Activated T-cell treated with anti-CD3 and anti-CD28 coated beads, Interleukin-2, amount 50 U/mL, for 4 hours (primary cell): ENCODE measurements around the gene AKT1S1. TPM values are rescaled to one million over a fixed set of nuclear protein-coding genes. Genes with fewer than 3 reads are reported as not detected.

Experiments
- ATAC-seq, 2 donors: fragments of 200-7000 bp; cut with Tn5 transposase; one replicate each; pipeline ENCODE4 v1.10.0; 2021
- DNase-seq: peaks from one replicate; pipeline ENCODE4 v3.0.0-alpha.2; 2020
- H3K27me3 Mint-ChIP-seq: one replicate; pipeline ENCODE4 v1.8.0; 2021; ENCODE audit warnings: low read depth, mixed read lengths
- H3K36me3 Mint-ChIP-seq: one replicate; pipeline ENCODE4 v1.8.0; 2022; ENCODE audit warnings: mixed read lengths; ENCODE audit not compliant: insufficient read depth
- H3K4me1 Mint-ChIP-seq: one replicate; pipeline ENCODE4 v1.8.0; 2021; ENCODE audit warnings: low read depth, mixed read lengths
- H3K4me3 Mint-ChIP-seq: one replicate; pipeline ENCODE4 v1.8.0; 2021; ENCODE audit warnings: mild to moderate bottlenecking, moderate library complexity, mixed read lengths
- H3K9me3 Mint-ChIP-seq: one replicate; pipeline ENCODE4 v1.8.0; 2021; ENCODE audit warnings: mixed read lengths
- total RNA-seq, 3 donors: library from RNA; stranded (reverse); gene quantifications; one replicate each; pipeline ENCODE4 v1.2.1, GENCODE V29; 2021

Gene AKT1S1
- total RNA-seq, 3 donors from 2014 or later: 25.3 to 31.6 (median 28.0) TPM

DNA sequence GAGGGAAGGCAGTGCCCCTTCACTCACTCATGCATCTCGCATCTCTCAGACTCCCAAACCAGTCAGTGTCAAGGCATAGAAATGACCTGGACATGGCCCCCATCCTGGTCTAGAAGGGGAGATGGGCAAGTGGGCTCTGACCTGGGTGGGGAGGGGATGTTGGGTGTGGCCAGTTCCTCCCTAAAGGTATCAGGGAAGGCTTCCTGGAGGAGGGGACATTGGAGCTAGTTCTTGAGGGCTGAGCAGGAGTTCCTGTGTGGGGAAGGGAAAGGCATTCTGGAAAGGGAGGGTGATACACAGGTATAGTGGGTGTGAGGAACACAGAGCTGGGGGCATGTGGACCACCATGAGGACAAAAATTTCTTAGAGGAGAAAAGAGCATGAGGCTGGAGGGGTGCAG is 15.6 kb upstream of the AKT1S1 start:
- Mint-ChIP-seq H3K36me3 (no peaks in the 10 kb centered on the region), H3K4me1 (peaks cover 41% of the 10 kb centered on the region), H3K4me3 (peak overlapping the region; percentile 33), H3K9me3 (no peaks in the 10 kb centered on the region), H3K27me3 (no peaks in the 10 kb centered on the region)
- no peak for DNase-seq
- ATAC-seq: no peak

DNA sequence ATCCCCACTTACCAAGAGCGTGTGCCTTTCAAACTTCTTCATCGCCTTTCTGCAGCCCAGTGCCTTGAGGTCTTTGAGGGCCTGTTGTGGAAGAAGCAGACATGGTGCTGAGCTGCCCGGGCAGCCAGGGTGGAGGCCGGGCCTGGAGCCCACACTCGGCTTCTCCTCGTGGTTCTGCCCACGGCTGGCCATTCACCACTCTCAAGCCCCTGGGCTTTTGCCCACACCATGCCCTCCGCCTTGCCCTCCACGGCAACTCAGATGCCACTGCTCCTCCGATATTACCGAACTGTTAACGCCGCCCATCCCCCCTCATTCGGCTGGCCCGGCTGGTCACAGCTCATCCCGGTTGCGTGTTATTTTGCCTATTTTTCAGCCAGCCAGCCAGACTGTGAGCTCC is 14.2 kb upstream of the AKT1S1 start:
- DNase-seq: no peak
- Mint-ChIP-seq H3K9me3 (no peaks in the 10 kb centered on the region), H3K4me3 (peak overlapping the region; percentile 33), H3K4me1 (peaks cover 27% of the 10 kb centered on the region), H3K36me3 (peaks cover 2% of the 10 kb centered on the region), H3K27me3 (no peaks in the 10 kb centered on the region)
- ATAC-seq: no peak

DNA sequence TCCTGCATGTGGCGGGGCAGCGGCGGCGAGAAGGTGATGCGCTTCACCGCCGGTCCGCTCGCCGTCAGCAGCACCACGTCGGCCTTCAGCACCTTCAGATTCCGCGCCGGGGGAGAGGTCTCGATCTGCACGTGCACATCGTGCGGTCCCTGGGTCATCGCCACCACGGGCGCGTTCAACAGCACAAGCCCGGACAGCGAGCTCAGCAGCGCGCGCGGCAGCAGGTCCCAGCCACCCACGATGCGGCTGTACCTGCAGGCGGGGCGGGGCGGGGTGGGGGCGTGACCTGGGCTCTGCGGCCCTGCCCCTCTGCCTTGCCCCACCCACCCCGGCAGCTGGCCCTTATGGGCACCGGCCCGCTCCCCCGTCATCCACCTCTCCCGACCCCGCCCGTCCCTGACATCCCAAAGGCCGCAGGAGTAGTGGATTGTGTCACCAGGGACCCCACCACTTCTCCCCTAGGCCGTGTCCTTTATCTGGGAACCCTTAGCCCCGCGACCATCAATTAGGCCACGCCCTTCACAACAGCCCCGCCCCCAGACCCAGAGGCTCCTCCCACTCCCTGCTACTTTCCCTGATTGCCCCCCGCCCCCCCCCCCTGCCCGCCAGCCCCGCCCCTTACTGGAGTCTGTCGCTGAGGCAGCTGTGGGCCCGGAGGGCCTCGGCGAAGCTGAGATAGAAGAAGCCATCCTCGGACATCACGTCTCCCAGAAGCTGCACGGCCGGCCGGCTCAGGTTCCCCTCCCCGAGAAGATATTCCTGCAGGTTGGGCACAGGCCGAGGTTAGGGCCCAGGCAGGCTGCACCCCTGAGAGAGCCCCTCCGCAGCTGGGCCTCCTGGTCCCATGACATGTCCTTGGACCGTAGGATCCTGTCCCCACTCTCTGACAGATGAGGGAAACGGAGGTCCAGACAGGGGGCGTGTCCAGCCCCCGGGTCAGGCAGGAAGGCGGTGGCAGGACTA is 13.5 kb upstream of the AKT1S1 start:
- H3K4me3 Mint-ChIP-seq: peak overlapping the region; percentile 75
- H3K9me3 Mint-ChIP-seq: no peaks in the 10 kb centered on the region
- H3K4me1 Mint-ChIP-seq: peaks cover 20% of the 10 kb centered on the region
- H3K36me3 Mint-ChIP-seq: peaks cover 5% of the 10 kb centered on the region
- H3K27me3 Mint-ChIP-seq: no peaks in the 10 kb centered on the region
- ATAC-seq (peak; percentile 76 to 78), DNase-seq (peak; percentile 70)

DNA sequence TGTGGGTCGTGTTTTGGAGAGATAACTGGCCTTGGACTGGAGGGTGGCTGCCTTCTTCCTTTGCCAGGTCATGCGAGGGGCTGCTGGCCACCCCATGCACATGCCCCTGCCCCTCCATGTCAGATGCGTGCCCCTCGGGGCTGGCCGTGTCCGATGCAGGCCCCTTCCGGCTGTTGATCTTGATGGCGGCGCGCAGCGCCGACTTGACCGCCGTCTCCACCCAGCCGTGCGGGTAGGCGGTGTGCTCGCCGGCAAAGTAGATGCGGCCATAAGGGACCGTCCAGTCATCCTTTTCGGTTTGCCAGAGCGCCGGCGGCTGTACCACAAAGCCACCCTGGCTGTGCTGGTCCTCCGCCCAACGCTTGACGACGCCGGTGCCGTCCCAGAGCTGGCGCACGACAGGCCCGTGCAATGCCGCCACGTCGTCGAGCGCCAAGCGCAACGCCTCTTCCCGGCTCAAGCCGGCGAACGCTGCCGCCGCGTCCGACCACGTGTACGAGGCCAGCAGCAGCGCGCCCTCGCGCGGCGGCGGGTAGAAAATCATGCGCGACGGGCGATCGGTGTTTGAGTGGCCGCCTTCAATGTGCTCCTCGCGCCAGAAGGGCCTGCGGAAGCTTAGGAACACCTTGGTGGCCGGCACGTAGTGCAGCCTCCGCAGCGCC is 12.7 kb upstream of the AKT1S1 start:
- peak overlapping the region; percentile 75 for H3K4me3 Mint-ChIP-seq

DNA sequence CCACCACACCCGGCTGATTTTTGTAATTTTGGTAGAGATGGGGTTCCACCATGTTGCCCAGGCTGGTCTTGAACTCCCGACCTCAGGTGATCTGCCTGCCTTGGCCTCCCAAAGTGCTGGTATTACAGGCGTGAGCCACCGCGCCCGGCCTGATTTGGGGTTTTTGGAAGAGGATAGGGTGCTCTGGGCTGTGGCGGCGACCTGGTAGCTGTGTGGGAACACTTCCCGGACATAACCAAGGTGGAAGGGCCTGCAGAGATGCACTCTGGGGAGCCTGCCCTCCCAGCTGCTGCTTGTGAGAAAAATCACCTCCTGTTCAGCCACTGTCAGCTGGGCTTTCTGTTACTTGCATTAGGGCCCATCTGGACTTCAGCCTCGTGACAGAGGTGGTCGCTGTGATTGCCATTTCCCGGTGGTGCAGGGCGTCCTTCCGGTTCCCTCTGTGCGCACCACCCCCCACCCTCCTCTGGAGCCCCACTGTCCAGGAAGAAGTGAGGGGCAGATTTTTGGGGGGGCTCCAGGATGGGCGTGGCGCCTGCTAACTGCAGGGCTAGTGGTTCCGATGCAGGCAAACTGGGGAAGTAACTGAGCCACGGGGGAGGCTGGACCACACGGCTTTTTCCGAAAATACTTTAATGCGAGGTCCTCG is 12.0 kb upstream of the AKT1S1 start:
- H3K36me3 Mint-ChIP-seq: peaks cover 15% of the 10 kb centered on the region
- peaks cover 16% of the 10 kb centered on the region for H3K4me1 Mint-ChIP-seq
- H3K27me3 Mint-ChIP-seq: no peaks in the 10 kb centered on the region
- no peak for DNase-seq
- H3K4me3 Mint-ChIP-seq: no peak overlapping the region
- no peaks in the 10 kb centered on the region for H3K9me3 Mint-ChIP-seq
- no peak for ATAC-seq

More for the DNA sequence above, 12.7 kb upstream of the AKT1S1 start:
- peak; percentile 75 to 76 for ATAC-seq
- H3K36me3 Mint-ChIP-seq: peaks cover 10% of the 10 kb centered on the region
- no peaks in the 10 kb centered on the region for H3K27me3 Mint-ChIP-seq
- peaks cover 16% of the 10 kb centered on the region for H3K4me1 Mint-ChIP-seq
- DNase-seq: peak; percentile 71
- H3K9me3 Mint-ChIP-seq: no peaks in the 10 kb centered on the region

DNA sequence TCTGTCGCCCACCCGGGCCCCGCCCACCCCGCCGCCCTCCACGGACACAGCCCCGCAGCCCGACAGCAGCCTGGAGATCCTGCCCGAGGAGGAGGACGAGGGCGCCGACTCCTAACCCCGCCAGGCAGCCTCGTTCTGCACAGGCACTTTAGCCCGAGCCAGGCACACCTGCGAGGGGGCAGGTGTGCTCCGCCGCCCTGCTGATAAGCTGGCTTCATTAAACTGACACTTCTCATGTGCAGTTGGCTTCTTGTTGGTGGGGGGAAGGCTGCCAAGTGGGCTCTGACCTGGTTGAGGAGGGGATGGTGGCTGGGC is 11.3 kb upstream of the AKT1S1 start:
- ATAC-seq (no peak), DNase-seq (no peak)
- Mint-ChIP-seq H3K4me1 (peaks cover 12% of the 10 kb centered on the region), H3K36me3 (peaks cover 17% of the 10 kb centered on the region), H3K4me3 (no peak overlapping the region), H3K27me3 (no peaks in the 10 kb centered on the region), H3K9me3 (no peaks in the 10 kb centered on the region)

DNA sequence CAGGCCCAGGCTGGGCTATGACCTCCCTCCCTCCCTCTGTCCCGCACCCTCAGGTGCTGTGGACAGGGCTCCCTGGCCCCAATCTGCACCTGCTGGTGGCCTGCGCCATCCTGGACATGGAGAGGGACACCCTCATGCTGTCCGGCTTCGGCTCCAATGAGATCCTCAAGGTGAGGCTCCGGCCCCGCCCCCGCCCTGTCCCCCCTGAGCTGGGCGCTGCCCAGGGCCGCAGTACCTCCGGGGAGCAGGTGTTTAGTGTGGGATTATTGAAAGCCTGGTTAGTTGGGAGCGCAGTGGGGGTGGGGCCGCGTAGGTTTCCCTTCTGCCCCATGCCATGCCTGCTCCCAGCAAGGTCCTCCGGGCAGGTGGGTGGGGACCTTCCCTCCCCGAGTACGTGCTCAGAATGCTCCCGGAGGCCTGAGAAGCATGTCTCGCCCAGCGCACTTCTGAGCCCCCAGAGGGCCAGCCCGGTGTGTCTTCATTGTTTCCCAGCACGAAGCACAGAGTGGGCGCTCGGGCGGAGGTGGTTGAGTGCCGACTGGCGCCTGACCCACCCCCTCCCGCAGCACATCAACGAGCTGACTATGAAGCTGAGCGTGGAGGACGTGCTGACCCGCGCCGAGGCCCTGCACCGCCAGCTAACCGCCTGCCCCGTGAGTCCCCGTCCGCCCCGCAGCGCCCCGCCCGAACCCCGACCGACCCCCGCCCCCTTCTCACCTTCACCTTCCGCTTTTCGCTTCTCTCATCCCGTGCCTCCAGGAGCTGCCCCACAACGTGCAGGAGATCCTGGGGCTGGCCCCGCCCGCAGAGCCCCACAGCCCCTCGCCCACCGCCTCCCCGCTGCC is 10.7 kb upstream of the AKT1S1 start:
- ATAC-seq (no peak), DNase-seq (no peak)
- H3K4me3 Mint-ChIP-seq: no peak overlapping the region
- no peaks in the 10 kb centered on the region for H3K9me3 Mint-ChIP-seq
- H3K4me1 Mint-ChIP-seq: peaks cover 9% of the 10 kb centered on the region
- H3K27me3 Mint-ChIP-seq: no peaks in the 10 kb centered on the region
- peaks cover 21% of the 10 kb centered on the region for H3K36me3 Mint-ChIP-seq

DNA sequence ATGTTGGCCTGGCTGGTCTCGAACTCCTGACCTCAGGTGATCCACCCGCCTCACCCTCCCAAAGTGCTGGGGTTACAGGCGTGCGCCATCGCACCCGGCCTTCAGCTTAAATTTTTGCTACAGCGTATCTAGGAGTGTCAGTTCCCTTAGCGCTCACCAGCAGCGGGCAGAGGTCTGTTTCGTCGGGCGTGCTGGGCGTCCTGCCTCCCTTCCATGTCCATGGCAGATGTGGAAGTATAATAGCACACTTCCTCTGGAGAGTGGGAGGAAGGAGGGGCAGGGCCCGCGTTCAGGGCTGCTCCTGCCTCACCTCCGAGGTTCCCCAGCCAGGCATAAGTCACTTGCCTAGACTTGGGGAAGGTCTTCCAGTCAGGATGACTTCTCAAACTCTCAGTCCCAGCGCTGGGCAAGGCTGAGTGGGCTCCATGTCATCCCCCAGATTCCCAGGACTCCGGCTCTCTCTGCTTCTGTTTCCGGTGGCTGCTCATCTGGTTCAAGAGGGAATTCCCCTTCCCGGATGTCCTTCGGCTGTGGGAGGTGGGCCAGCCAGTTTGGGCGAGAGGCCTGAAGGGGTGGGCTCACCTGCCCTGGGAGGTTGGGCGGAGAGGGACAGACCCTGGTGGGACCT is 10.0 kb upstream of the AKT1S1 start:
- Mint-ChIP-seq H3K36me3 (peaks cover 24% of the 10 kb centered on the region), H3K9me3 (no peaks in the 10 kb centered on the region), H3K27me3 (no peaks in the 10 kb centered on the region), H3K4me3 (no peak overlapping the region), H3K4me1 (peaks cover 7% of the 10 kb centered on the region)
- no peak for DNase-seq
- ATAC-seq: no peak

DNA sequence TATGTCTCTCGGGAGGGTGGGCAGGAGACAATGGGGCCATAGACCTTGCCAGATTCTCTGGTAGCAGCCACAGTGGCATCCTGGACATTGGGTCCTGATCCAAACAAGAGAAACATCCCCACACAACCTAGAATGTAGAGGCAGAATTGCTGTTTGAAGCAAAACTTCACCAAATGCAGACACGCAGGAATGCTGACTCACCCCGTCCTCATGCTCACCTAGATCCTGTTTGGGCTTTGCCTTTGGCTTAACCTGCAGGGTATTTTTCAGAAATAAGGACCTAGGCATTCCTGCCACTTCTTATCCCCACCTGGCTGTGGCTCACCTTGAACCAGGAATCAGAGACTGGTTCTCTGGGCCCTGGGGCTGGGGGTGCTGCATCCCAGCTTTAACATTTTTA is 7.6 kb upstream of the AKT1S1 start:
- no peak overlapping the region for H3K4me3 Mint-ChIP-seq
- ATAC-seq: no peak
- H3K36me3 Mint-ChIP-seq: peaks cover 30% of the 10 kb centered on the region
- H3K4me1 Mint-ChIP-seq: no peaks in the 10 kb centered on the region
- no peaks in the 10 kb centered on the region for H3K27me3 Mint-ChIP-seq
- no peak for DNase-seq
- H3K9me3 Mint-ChIP-seq: no peaks in the 10 kb centered on the region

DNA sequence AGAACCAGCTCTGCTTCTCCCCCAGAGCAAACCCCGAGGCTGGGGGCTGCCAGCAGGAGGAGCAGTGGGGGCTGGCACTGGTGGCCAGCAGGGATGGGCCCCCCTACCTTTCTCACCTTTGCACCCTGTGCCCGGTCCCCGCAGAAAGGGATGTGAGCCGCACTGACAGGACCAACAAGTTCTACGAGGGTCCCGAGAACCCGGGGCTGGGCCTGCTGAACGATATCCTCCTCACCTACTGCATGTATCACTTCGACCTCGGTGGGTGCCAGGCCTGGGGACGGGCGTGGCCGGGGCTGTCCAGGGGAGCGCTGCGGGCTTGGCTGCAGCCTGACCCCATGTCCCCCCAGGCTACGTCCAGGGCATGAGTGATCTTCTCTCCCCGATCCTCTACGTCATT is 7.0 kb upstream of the AKT1S1 start:
- Mint-ChIP-seq H3K4me3 (no peak overlapping the region), H3K9me3 (no peaks in the 10 kb centered on the region), H3K4me1 (peaks cover 2% of the 10 kb centered on the region), H3K36me3 (peaks cover 30% of the 10 kb centered on the region), H3K27me3 (no peaks in the 10 kb centered on the region)
- ATAC-seq: no peak
- no peak for DNase-seq

DNA sequence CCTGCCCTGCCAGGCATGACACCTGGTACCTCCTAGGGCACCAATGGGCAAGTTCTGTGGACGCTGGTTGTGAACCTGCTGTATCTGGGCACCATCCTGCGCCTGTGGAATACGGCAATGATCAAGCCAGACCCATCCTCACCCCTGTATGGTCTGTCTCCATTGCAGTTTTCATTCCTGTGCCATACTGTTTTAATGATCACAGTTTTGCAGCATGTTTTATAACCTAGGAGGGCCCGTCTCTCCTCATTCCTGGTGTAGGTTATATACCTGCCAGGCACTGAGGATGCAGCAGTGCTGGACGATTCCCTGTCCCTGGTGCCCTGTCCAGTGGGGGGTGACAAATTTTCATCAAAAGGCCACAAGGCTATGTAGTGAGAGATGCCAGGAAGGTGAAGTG is 5.9 kb upstream of the AKT1S1 start:
- no peak for DNase-seq
- Mint-ChIP-seq H3K4me3 (no peak overlapping the region), H3K4me1 (peaks cover 12% of the 10 kb centered on the region), H3K36me3 (peaks cover 30% of the 10 kb centered on the region), H3K27me3 (no peaks in the 10 kb centered on the region), H3K9me3 (no peaks in the 10 kb centered on the region)
- ATAC-seq: no peak

DNA sequence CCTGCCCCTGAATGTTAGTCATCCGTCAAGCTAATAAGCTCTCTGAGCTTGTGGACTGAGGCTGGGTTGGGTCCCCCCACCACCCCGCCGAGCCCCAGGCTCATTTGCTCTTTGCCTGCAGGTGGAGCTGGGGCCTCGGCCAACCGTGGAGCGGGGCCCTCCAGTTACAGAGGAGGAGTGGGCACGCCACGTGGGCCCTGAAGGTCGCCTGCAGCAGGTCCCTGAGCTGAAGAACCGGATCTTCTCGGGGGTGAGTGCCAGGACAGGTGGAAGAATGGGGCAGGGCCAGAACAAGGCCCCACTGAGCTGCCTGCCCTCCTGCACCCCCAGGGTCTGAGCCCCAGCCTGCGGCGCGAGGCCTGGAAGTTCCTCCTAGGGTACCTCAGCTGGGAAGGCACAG is 5.5 kb upstream of the AKT1S1 start:
- DNase-seq: no peak
- H3K4me3 Mint-ChIP-seq: no peak overlapping the region
- no peaks in the 10 kb centered on the region for H3K9me3 Mint-ChIP-seq
- H3K4me1 Mint-ChIP-seq: peaks cover 14% of the 10 kb centered on the region
- no peak for ATAC-seq
- no peaks in the 10 kb centered on the region for H3K27me3 Mint-ChIP-seq
- H3K36me3 Mint-ChIP-seq: peaks cover 32% of the 10 kb centered on the region

DNA sequence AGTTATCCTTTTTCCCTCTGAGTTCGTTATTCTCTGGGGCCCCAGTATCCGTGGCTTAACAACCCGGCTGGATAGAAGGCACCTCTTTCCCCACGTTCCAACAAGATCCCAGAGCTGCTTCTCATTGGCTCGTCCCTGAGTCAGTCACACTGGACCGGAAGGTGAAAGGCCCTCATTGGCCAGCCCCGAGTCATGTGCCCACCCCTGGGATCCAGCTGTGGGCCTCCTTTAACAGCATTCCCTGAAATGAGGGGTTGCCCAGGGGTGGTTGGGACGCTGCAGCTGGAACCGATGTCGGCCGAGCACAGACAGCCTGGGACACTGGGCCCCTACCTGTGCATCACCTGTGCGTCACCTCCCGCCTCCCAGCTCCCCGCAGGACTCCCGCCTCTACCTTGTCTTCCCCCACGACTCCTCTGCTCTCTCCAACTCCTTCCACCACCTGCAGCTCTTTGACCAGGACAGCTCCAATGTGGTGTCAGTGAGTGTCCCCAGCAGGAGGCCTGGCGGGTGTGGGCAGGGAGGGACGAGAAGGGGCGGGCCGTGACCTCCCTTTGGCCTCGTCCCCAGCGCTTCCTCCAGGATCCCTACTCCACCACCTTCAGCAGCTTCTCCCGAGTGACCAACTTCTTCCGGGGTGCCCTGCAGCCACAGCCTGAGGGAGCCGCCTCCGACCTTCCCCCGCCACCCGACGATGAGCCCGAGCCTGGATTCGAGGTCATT is 4.7 kb upstream of the AKT1S1 start:
- H3K9me3 Mint-ChIP-seq: no peaks in the 10 kb centered on the region
- H3K4me1 Mint-ChIP-seq: peaks cover 14% of the 10 kb centered on the region
- H3K36me3 Mint-ChIP-seq: peaks cover 32% of the 10 kb centered on the region
- no peaks in the 10 kb centered on the region for H3K27me3 Mint-ChIP-seq
- no peak overlapping the region for H3K4me3 Mint-ChIP-seq
- DNase-seq (no peak), ATAC-seq (no peak)
